ENCODE results near the gene KCNQ1OT1.

DNA sequence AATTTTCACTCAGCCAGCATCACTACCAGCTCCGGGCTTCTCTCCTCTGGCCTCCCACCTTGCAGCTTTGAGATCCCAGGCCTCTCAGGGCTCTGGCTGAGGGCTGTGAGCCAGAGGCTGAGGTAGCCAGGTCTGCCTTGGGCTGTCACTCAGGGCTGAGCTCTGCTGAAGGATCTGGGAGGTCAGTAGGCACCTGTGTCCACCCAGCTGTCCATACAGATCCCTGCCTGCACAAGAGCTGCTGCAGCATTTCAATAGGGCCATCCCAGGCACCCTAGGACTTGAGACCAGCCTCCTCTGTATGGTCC lies 12.6 kb downstream of the KCNQ1OT1 start:
- TF ChIP-seq CTCF (IDR thresholded peaks at IDR 0.05 in 8 of 11, conservative IDR thresholded peaks at IDR 0.05 in 3 of 11) (no peak), POLR2AphosphoS5 (IDR thresholded peaks at IDR 0.05) (no peak)
